GM15510 (cell line): ENCODE measurements around the gene IP6K3.

Experiments
- POLR2A ChIP-seq: IDR thresholded peaks from 3 replicates; pipeline ENCODE4 v1.6.1; 2011; ENCODE audit warnings: borderline replicate concordance; ENCODE audit not compliant: insufficient read length; ENCODE audit errors: extremely low read depth

Gene IP6K3

GRCh38 chr6:33694977-33695376, 51.7 kb downstream of the IP6K3 start:
- TF ChIP-seq POLR2A, result no peak

- TF ChIP-seq POLR2A, result no peak
These were observed 52.2 kb downstream of the IP6K3 start for GRCh38 chr6:33694401-33694931.

GRCh38 chr6:33693186-33694105, 53.3 kb downstream of the IP6K3 start:
- no peak for TF ChIP-seq POLR2A

GRCh38 chr6:33692760-33693158, 53.9 kb downstream of the IP6K3 start:
- no peak for TF ChIP-seq POLR2A

- TF ChIP-seq POLR2A, result no peak
These were observed 54.5 kb downstream of the IP6K3 start for GRCh38 chr6:33692078-33692759.

GRCh38 chr6:33691456-33692077, 55.1 kb downstream of the IP6K3 start:
- no peak for TF ChIP-seq POLR2A

GRCh38 chr6:33690766-33691165, 55.9 kb downstream of the IP6K3 start:
- no peak for TF ChIP-seq POLR2A

GRCh38 chr6:33689879-33690278, 56.8 kb downstream of the IP6K3 start:
- no peak for TF ChIP-seq POLR2A

- no peak for TF ChIP-seq POLR2A
These were observed 57.6 kb downstream of the IP6K3 start for GRCh38 chr6:33689148-33689494.

GRCh38 chr6:33688451-33689147, 58.1 kb downstream of the IP6K3 start:
- no peak for TF ChIP-seq POLR2A

GRCh38 chr6:33688006-33688405, 58.7 kb downstream of the IP6K3 start:
- TF ChIP-seq POLR2A, result no peak

GRCh38 chr6:33686981-33687975, 59.4 kb downstream of the IP6K3 start:
- no peak for TF ChIP-seq POLR2A

- TF ChIP-seq POLR2A, result no peak
These were observed 60.3 kb downstream of the IP6K3 start for GRCh38 chr6:33686225-33686924.

- no peak for TF ChIP-seq POLR2A
These were observed 61.1 kb downstream of the IP6K3 start for GRCh38 chr6:33685411-33686224.
